HCT116 (cell line): ENCODE data around the gene GMDS. TPM values are rescaled to one million over a fixed set of nuclear protein-coding genes. Genes with fewer than 3 reads are reported as not detected.

Experiments
- ATAC-seq: fragments of 200-7000 bp; cut with Tn5 transposase; 2 replicates; pipeline ENCODE4 v1.9.1; 2020; ENCODE audit warnings: mild to moderate bottlenecking, moderate library complexity
- BruUV-seq: library from RNA; stranded (reverse); fragments of 400-500 nt; replicated peaks from 2 replicates; lab custom pipeline; 2021; lab: Mats Ljungman, UMichigan
- CTCF ChIA-PET: fragments of 300-600 bp; sonication (Branson Sonifier 250); formaldehyde crosslinking; loops from one replicate; lab custom pipeline; 2021; ENCODE audit warnings: antibody characterized with exemption; lab: Charles Lee
- POLR2A ChIA-PET: fragments of 300-600, 350-600 bp; sonication (Branson Sonifier 250); formaldehyde crosslinking; loops from one replicate; lab custom pipeline; 2021; ENCODE audit warnings: antibody characterized with exemption; lab: Charles Lee
- RAD21 ChIA-PET, 2 experiments: fragments of 300-600 bp; sonication (Branson Sonifier 250); formaldehyde crosslinking; loops; one replicate each; lab custom pipeline; 2023; ENCODE audit warnings: low total read pairs in 2 of 2; ENCODE audit not compliant: uncharacterized antibody in 2 of 2, unreplicated experiment in 2 of 2, low non-redundant PET in 1 of 2; lab: Charles Lee
- DNase-seq: peaks from one replicate; pipeline ENCODE4 v3.0.0-alpha.2; 2010; ENCODE audit warnings: low read depth, low spot score
- H2AFZ ChIP-seq: fragments of 200-600 bp; shearing (Covaris generic), sonication (generic); 2 replicates; pipeline ENCODE4 v1.6.1; 2017; ENCODE audit warnings: low read depth, mixed run types, mixed read lengths, antibody characterized with exemption, low read length; ENCODE audit not compliant: poor library complexity, severe bottlenecking
- H3K27ac ChIP-seq: 2 replicates; pipeline ENCODE4 v1.5.1; 2012; ENCODE audit warnings: low read depth, low read length
- H3K27me3 ChIP-seq: fragments of 200-600 bp; sonication (generic); 2 replicates; pipeline ENCODE4 v1.6.1; 2016; ENCODE audit warnings: mixed run types, low read length, mixed read lengths; ENCODE audit not compliant: insufficient read depth
- H3K36me3 ChIP-seq, 2 experiments: fragments of 200-500 bp in 1 of 2; fragments of 200-600 bp in 1 of 2; sonication (Bioruptor generic) in 1 of 2; sonication (generic) in 1 of 2; 2 replicates each; pipeline versions ENCODE4 v1.5.1 to v1.6.1; 2014 to 2016; ENCODE audit warnings: low read length in 2 of 2, inconsistent platforms in 1 of 2, mixed read lengths in 1 of 2, mixed run types in 1 of 2; ENCODE audit not compliant: insufficient read depth in 2 of 2, control insufficient read depth in 1 of 2
- H3K4me1 ChIP-seq, 2 experiments: fragments of 200-600 bp in 1 of 2; sonication (generic) in 1 of 2; 2 replicates each; pipeline versions ENCODE4 v1.5.1 to v1.6.1; 2012 to 2017; ENCODE audit warnings: low read length in 2 of 2, inconsistent platforms in 1 of 2, mild to moderate bottlenecking in 1 of 2, mixed read lengths in 1 of 2, mixed run types in 1 of 2, moderate library complexity in 1 of 2; ENCODE audit not compliant: insufficient read depth in 2 of 2, control insufficient read depth in 1 of 2
- H3K4me2 ChIP-seq: fragments of 200-600 bp; sonication (generic); 2 replicates; pipeline ENCODE4 v1.6.1; 2017; ENCODE audit warnings: mixed run types, low read length, mixed read lengths
- H3K4me3 ChIP-seq, 2 experiments: fragments of 200-600 bp in 1 of 2; sonication (generic) in 1 of 2; replicated peaks in 1 of 2; 2 replicates each; pipeline ENCODE4 v1.5.1; 2011 to 2016; ENCODE audit warnings: low read length in 2 of 2, control low read depth in 1 of 2, low read depth in 1 of 2, mild to moderate bottlenecking in 1 of 2, mixed read lengths in 1 of 2, mixed run types in 1 of 2
- H3K79me2 ChIP-seq: fragments of 200-600 bp; sonication (generic); 2 replicates; pipeline ENCODE4 v1.6.1; 2017; ENCODE audit warnings: mild to moderate bottlenecking, mixed run types, low read length, moderate library complexity, mixed read lengths; ENCODE audit not compliant: insufficient read depth
- H3K9ac ChIP-seq: fragments of 200-600 bp; sonication (generic); 2 replicates; pipeline ENCODE4 v1.6.1; 2016; ENCODE audit warnings: low read length, mixed read lengths
- H3K9me2 ChIP-seq: fragments of 200-600 bp; sonication (generic), shearing (Covaris generic); 2 replicates; pipeline ENCODE4 v1.6.1; 2017; ENCODE audit warnings: mixed run types, mild to moderate bottlenecking, moderate library complexity; ENCODE audit not compliant: insufficient read depth
- H3K9me3 ChIP-seq, 2 experiments: fragments of 200-500 bp in 1 of 2; fragments of 200-600 bp in 1 of 2; sonication (Bioruptor generic) in 1 of 2; sonication (generic) in 1 of 2; 2 replicates each; pipeline ENCODE4 v1.6.1; 2014 to 2017; ENCODE audit warnings: low read length in 2 of 2, mixed read lengths in 2 of 2, inconsistent platforms in 1 of 2, low read depth in 1 of 2, mild to moderate bottlenecking in 1 of 2, mixed run types in 1 of 2, moderate library complexity in 1 of 2; ENCODE audit not compliant: control insufficient read depth in 1 of 2, insufficient read depth in 1 of 2
- H4K20me1 ChIP-seq: fragments of 200-600 bp; sonication (generic), shearing (Covaris generic); 2 replicates; pipeline ENCODE4 v1.6.1; 2017; ENCODE audit warnings: mixed run types, mild to moderate bottlenecking, moderate library complexity; ENCODE audit not compliant: insufficient read depth
- CBX3 ChIP-seq: IDR thresholded peaks from 2 replicates; pipeline ENCODE4 v1.6.1; 2012; ENCODE audit warnings: low read depth
- CEBPB ChIP-seq: IDR thresholded peaks from 2 replicates; pipeline ENCODE4 v1.6.1; 2012; ENCODE audit warnings: low read depth
- EGR1 ChIP-seq: IDR thresholded peaks from 2 replicates; pipeline ENCODE4 v1.6.1; 2012; ENCODE audit warnings: low read depth
- ELF1 ChIP-seq: IDR thresholded peaks from 2 replicates; pipeline ENCODE4 v1.6.1; 2012; ENCODE audit warnings: low read depth, borderline replicate concordance
- EZH2 ChIP-seq: fragments of 200-600 bp; sonication (generic); IDR thresholded peaks from 2 replicates; pipeline ENCODE4 v1.6.1; 2017; ENCODE audit warnings: antibody characterized with exemption, mixed run types
- EZH2phosphoT487 ChIP-seq: fragments of 200-600 bp; IDR thresholded peaks from 2 replicates; pipeline ENCODE4 v1.6.1; 2018; ENCODE audit warnings: antibody characterized with exemption, borderline replicate concordance
- FOSL1 ChIP-seq: IDR thresholded peaks from 2 replicates; pipeline ENCODE4 v1.6.1; 2012; ENCODE audit warnings: low read depth
- JUND ChIP-seq: IDR thresholded peaks from 2 replicates; pipeline ENCODE4 v1.6.1; 2012
- POLR2A ChIP-seq: IDR thresholded peaks from 2 replicates; pipeline ENCODE4 v1.7.0; 2011; ENCODE audit warnings: borderline replicate concordance; ENCODE audit not compliant: insufficient read depth, insufficient read length; ENCODE audit errors: extremely low read depth
- POLR2AphosphoS5 ChIP-seq: IDR thresholded peaks from 2 replicates; pipeline ENCODE4 v1.6.1; 2011; ENCODE audit warnings: mild to moderate bottlenecking, low read depth, low read length, moderate library complexity
- RAD21 ChIP-seq: IDR thresholded peaks from 2 replicates; pipeline ENCODE4 v1.6.1; 2012; ENCODE audit warnings: low read depth, mild to moderate bottlenecking
- SIN3A ChIP-seq: IDR thresholded peaks from 2 replicates; pipeline ENCODE4 v1.6.1; 2012; ENCODE audit warnings: low read depth
- SP1 ChIP-seq: IDR thresholded peaks from 2 replicates; pipeline ENCODE4 v1.6.1; 2012; ENCODE audit warnings: low read depth
- SRF ChIP-seq: IDR thresholded peaks from 2 replicates; pipeline ENCODE4 v1.6.1; 2012; ENCODE audit warnings: low read depth
- TCF7L2 ChIP-seq: IDR thresholded peaks from 2 replicates; pipeline ENCODE4 v1.7.0; 2011; ENCODE audit warnings: borderline replicate concordance, inconsistent platforms; ENCODE audit not compliant: insufficient read depth, insufficient read length; ENCODE audit errors: extremely low read depth
- ZNF274 ChIP-seq: fragments of 200-500 bp; sonication (Bioruptor generic); IDR thresholded peaks from 2 replicates; pipeline ENCODE4 v1.6.1; 2014; ENCODE audit warnings: mild to moderate bottlenecking, low read depth, low read length, inconsistent platforms
- intact Hi-C: fragments of 100-400 bp; cut with micrococcal nuclease; formaldehyde crosslinking; loops from 2 replicates; pipeline ENCODE4 v1.10.0; 2022
- total RNA-seq: library from RNA; stranded (reverse); gene quantifications from one replicate; pipeline ENCODE4 v1.2.1, GENCODE V29; 2021; ENCODE audit not compliant: unreplicated experiment
- TF ChIP-seq, protein P1 (sequence below): IDR thresholded peaks from 2 replicates; pipeline ENCODE4 v1.6.1; 2011; ENCODE audit warnings: mild to moderate bottlenecking, low read length, moderate library complexity; ENCODE audit not compliant: insufficient replicate concordance; ENCODE audit errors: extremely low read depth
- TF ChIP-seq, protein P2 (sequence below), 3 experiments: fragments of 200-600 bp in 1 of 3; sonication (generic) in 1 of 3; IDR thresholded peaks in 2 of 3; conservative IDR thresholded peaks in 1 of 3; 2 replicates each; pipeline ENCODE4 v1.5.1; 2012 to 2017; ENCODE audit warnings: low read depth in 2 of 3, low read length in 2 of 3, antibody characterized with exemption in 1 of 3, borderline replicate concordance in 1 of 3, control low read depth in 1 of 3, mild to moderate bottlenecking in 1 of 3, mixed read lengths in 1 of 3, mixed run types in 1 of 3, moderate library complexity in 1 of 3; ENCODE audit not compliant: insufficient read depth in 1 of 3
- TF ChIP-seq, protein P3 (sequence below): IDR thresholded peaks from 2 replicates; pipeline ENCODE4 v1.6.1; 2012; ENCODE audit warnings: low read depth
- TF ChIP-seq, protein P4 (sequence below): IDR thresholded peaks from 2 replicates; pipeline ENCODE4 v1.6.1; 2012

Gene GMDS
- total RNA-seq, 1 experiment from 2014 or later: 34.4 TPM

DNA sequence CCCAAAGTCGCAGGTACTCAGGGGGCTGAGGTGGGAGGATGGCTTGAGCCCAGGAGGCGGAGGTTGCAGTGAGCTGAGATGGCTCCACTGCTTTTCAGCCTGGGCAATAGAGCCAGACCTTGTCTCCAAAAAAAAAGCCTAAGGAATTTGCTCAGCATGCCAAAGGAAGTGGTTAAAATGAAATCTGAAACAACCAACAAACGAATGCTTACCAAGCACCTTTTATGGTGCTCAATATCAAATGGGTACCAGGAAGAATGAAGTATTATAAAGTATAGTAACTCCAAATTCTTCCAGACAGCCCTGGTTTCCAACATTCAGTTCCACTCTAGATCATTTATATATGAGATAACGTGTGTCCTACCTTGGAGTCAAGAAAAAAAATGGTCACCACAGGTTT, 14.0 kb downstream of the GMDS start:
- H3K4me2 ChIP-seq: no peak overlapping the region
- H3K36me3 ChIP-seq: no peaks in the 10 kb centered on the region
- TF ChIP-seq FOSL1 (no peak), EZH2 (no peak), CEBPB (no peak), EGR1 (no peak), CBX3 (no peak), POLR2AphosphoS5 (no peak), JUND (no peak), RAD21 (no peak), SP1 (no peak), POLR2A (no peak), EZH2phosphoT487 (no peak), TCF7L2 (no peak), ELF1 (no peak), SRF (no peak), SIN3A (no peak), ZNF274 (no peak)
- TF ChIP-seq, protein P1, sequence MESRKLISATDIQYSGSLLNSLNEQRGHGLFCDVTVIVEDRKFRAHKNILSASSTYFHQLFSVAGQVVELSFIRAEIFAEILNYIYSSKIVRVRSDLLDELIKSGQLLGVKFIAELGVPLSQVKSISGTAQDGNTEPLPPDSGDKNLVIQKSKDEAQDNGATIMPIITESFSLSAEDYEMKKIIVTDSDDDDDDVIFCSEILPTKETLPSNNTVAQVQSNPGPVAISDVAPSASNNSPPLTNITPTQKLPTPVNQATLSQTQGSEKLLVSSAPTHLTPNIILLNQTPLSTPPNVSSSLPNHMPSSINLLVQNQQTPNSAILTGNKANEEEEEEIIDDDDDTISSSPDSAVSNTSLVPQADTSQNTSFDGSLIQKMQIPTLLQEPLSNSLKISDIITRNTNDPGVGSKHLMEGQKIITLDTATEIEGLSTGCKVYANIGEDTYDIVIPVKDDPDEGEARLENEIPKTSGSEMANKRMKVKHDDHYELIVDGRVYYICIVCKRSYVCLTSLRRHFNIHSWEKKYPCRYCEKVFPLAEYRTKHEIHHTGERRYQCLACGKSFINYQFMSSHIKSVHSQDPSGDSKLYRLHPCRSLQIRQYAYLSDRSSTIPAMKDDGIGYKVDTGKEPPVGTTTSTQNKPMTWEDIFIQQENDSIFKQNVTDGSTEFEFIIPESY: no peak
- TF ChIP-seq, protein P2, sequence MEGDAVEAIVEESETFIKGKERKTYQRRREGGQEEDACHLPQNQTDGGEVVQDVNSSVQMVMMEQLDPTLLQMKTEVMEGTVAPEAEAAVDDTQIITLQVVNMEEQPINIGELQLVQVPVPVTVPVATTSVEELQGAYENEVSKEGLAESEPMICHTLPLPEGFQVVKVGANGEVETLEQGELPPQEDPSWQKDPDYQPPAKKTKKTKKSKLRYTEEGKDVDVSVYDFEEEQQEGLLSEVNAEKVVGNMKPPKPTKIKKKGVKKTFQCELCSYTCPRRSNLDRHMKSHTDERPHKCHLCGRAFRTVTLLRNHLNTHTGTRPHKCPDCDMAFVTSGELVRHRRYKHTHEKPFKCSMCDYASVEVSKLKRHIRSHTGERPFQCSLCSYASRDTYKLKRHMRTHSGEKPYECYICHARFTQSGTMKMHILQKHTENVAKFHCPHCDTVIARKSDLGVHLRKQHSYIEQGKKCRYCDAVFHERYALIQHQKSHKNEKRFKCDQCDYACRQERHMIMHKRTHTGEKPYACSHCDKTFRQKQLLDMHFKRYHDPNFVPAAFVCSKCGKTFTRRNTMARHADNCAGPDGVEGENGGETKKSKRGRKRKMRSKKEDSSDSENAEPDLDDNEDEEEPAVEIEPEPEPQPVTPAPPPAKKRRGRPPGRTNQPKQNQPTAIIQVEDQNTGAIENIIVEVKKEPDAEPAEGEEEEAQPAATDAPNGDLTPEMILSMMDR (IDR thresholded peaks at IDR 0.05 in 2 of 3, conservative IDR thresholded peaks at IDR 0.05 in 1 of 3; ENCODE audit: borderline replicate concordance in 1 of 3, insufficient read depth in 1 of 3, low read depth in 2 of 3, low read length in 2 of 3): no peak
- TF ChIP-seq, protein P3, sequence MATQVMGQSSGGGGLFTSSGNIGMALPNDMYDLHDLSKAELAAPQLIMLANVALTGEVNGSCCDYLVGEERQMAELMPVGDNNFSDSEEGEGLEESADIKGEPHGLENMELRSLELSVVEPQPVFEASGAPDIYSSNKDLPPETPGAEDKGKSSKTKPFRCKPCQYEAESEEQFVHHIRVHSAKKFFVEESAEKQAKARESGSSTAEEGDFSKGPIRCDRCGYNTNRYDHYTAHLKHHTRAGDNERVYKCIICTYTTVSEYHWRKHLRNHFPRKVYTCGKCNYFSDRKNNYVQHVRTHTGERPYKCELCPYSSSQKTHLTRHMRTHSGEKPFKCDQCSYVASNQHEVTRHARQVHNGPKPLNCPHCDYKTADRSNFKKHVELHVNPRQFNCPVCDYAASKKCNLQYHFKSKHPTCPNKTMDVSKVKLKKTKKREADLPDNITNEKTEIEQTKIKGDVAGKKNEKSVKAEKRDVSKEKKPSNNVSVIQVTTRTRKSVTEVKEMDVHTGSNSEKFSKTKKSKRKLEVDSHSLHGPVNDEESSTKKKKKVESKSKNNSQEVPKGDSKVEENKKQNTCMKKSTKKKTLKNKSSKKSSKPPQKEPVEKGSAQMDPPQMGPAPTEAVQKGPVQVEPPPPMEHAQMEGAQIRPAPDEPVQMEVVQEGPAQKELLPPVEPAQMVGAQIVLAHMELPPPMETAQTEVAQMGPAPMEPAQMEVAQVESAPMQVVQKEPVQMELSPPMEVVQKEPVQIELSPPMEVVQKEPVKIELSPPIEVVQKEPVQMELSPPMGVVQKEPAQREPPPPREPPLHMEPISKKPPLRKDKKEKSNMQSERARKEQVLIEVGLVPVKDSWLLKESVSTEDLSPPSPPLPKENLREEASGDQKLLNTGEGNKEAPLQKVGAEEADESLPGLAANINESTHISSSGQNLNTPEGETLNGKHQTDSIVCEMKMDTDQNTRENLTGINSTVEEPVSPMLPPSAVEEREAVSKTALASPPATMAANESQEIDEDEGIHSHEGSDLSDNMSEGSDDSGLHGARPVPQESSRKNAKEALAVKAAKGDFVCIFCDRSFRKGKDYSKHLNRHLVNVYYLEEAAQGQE: no peak
- TF ChIP-seq, protein P4, sequence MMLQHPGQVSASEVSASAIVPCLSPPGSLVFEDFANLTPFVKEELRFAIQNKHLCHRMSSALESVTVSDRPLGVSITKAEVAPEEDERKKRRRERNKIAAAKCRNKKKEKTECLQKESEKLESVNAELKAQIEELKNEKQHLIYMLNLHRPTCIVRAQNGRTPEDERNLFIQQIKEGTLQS: no peak
- TF ChIP-seq, all 23 proteins: peak for 0
- intact Hi-C loops: no loop called here
- ChIA-PET RAD21 (no interaction called here), POLR2A (no interaction called here), CTCF (no interaction called here)
- no peak for ATAC-seq
- no TSS peak for BruUV-seq
- H4K20me1 ChIP-seq: no peaks in the 10 kb centered on the region
- no peak overlapping the region for H3K4me3 ChIP-seq
- DNase-seq: no peak
- no peak overlapping the region for H3K9ac ChIP-seq
- H3K27me3 ChIP-seq: no peaks in the 10 kb centered on the region
- no peak overlapping the region for H2AFZ ChIP-seq
- peaks cover 7% of the 10 kb centered on the region for H3K79me2 ChIP-seq
- H3K9me2 ChIP-seq: no peaks in the 10 kb centered on the region
- H3K27ac ChIP-seq: no peak overlapping the region
- H3K9me3 ChIP-seq: no peaks in the 10 kb centered on the region
- H3K4me1 ChIP-seq: no peaks in the 10 kb centered on the region
